B cell (primary cell): ENCODE data around the gene JARID2. TPM values are rescaled to one million over a fixed set of nuclear protein-coding genes. Genes with fewer than 3 reads are reported as not detected.

ENCODE experiments used
- ATAC-seq: fragments of 200-7000 bp; cut with Tn5 transposase; one replicate; pipeline ENCODE4 v1.10.0; 2021; ENCODE audit warnings: low read depth, mild to moderate bottlenecking, moderate number of reproducible peaks, moderate library complexity
- CTCF ChIA-PET: fragments of 350-600 bp; sonication (Branson Sonifier 250); formaldehyde crosslinking; loops from one replicate; lab custom pipeline; 2021; ENCODE audit warnings: antibody characterized with exemption, inconsistent platforms; lab: Charles Lee
- POLR2A ChIA-PET: fragments of 350-600 bp; sonication (Branson Sonifier 250); formaldehyde crosslinking; loops from one replicate; lab custom pipeline; 2021; ENCODE audit warnings: antibody characterized with exemption; lab: Charles Lee
- DNase-seq: peaks from one replicate; pipeline ENCODE4 v3.0.0; 2013
- H2AFZ ChIP-seq: 2 replicates; pipeline ENCODE4 v1.6.1; 2012; ENCODE audit warnings: mild to moderate bottlenecking, low read depth, low read length; ENCODE audit not compliant: insufficient read depth, poor library complexity, severe bottlenecking
- H3K27ac ChIP-seq, 2 donors: 1 replicate in 1 of 2; 2 replicates in 1 of 2; pipeline ENCODE4 v1.5.1; 2012 to 2013; ENCODE audit warnings: low read length in 2 of 2, mild to moderate bottlenecking in 2 of 2, moderate library complexity in 1 of 2
- H3K27me3 ChIP-seq, 4 experiments: fragments of 200-600 bp in 1 of 4; sonication (generic) in 1 of 4; replicated peaks in 1 of 4; 1 replicate in 2 of 4; 2 replicates in 2 of 4; pipeline versions ENCODE4 v1.6.1 to v1.7.0; 2013 to 2016; ENCODE audit warnings: low read length in 3 of 4, mild to moderate bottlenecking in 2 of 4, mixed read lengths in 1 of 4, moderate library complexity in 1 of 4; ENCODE audit not compliant: insufficient read depth in 4 of 4, control insufficient read depth in 3 of 4; ENCODE audit errors: control extremely low read depth in 1 of 4
- H3K36me3 ChIP-seq, 2 experiments: replicated peaks in 1 of 2; 1 replicate in 1 of 2; 2 replicates in 1 of 2; pipeline versions ENCODE4 v1.6.1 to v1.7.1; 2013; ENCODE audit warnings: low read length in 1 of 2; ENCODE audit not compliant: insufficient read depth in 2 of 2, control insufficient read depth in 1 of 2; ENCODE audit errors: control extremely low read depth in 1 of 2, extremely low read depth in 1 of 2
- H3K4me1 ChIP-seq, 2 donors: fragments of 200-600 bp in 1 of 2; sonication (generic) in 1 of 2; 1 replicate in 1 of 2; 2 replicates in 1 of 2; pipeline versions ENCODE4 v1.5.1 to v1.6.1; 2013 to 2017; ENCODE audit warnings: low read length in 2 of 2; ENCODE audit not compliant: control insufficient read depth in 2 of 2, insufficient read depth in 2 of 2
- H3K4me2 ChIP-seq: replicated peaks from 2 replicates; pipeline ENCODE3; 2012; ENCODE audit warnings: mild to moderate bottlenecking, low read depth, low read length; ENCODE audit not compliant: poor library complexity, severe bottlenecking
- H3K4me3 ChIP-seq, 5 experiments: fragments of 200-600 bp in 1 of 5; sonication (generic) in 1 of 5; 1 replicate in 3 of 5; 2 replicates in 2 of 5; pipeline versions ENCODE4 v1.5.1 to v1.7.0; 2011 to 2016; ENCODE audit warnings: low read length in 4 of 5, mild to moderate bottlenecking in 4 of 5, low read depth in 2 of 5, control low read depth in 1 of 5, moderate library complexity in 1 of 5; ENCODE audit not compliant: insufficient read depth in 1 of 5; ENCODE audit errors: control extremely low read depth in 1 of 5, extremely low read depth in 1 of 5
- H3K79me2 ChIP-seq: fragments of 200-600 bp; sonication (generic); one replicate; pipeline ENCODE4 v1.6.0; 2016; ENCODE audit warnings: low read length; ENCODE audit not compliant: control insufficient read depth, insufficient read depth
- H3K9ac ChIP-seq: fragments of 200-600 bp; sonication (generic); 2 replicates; pipeline ENCODE4 v1.6.1; 2017; ENCODE audit warnings: mild to moderate bottlenecking, low read length, moderate library complexity
- H3K9me3 ChIP-seq, 3 donors: one replicate each; pipeline versions ENCODE4 v1.6.1 to v1.7.1; 2013; ENCODE audit warnings: low read length in 2 of 3; ENCODE audit not compliant: control insufficient read depth in 2 of 3, insufficient read depth in 1 of 3; ENCODE audit errors: control extremely low read depth in 1 of 3
- H4K20me1 ChIP-seq: 2 replicates; pipeline ENCODE4 v1.6.0; 2012; ENCODE audit warnings: mild to moderate bottlenecking, low read length; ENCODE audit not compliant: insufficient read depth, control insufficient read depth, poor library complexity, severe bottlenecking
- H3K27ac Mint-ChIP-seq: one replicate; pipeline ENCODE4 v1.8.0; 2021; ENCODE audit warnings: mixed read lengths
- H3K27me3 Mint-ChIP-seq: one replicate; pipeline ENCODE4 v1.8.0; 2021; ENCODE audit warnings: mixed read lengths
- H3K4me1 Mint-ChIP-seq: one replicate; pipeline ENCODE4 v1.8.0; 2021; ENCODE audit warnings: mixed read lengths
- H3K4me3 Mint-ChIP-seq: one replicate; pipeline ENCODE4 v1.8.0; 2021; ENCODE audit warnings: mixed read lengths
- H3K9me3 Mint-ChIP-seq: one replicate; pipeline ENCODE4 v1.8.0; 2022; ENCODE audit warnings: mixed read lengths; ENCODE audit not compliant: insufficient read depth
- CTCF ChIP-seq: fragments of 200-600 bp; IDR thresholded peaks from one replicate; pipeline ENCODE4 v1.8.0; 2022; ENCODE audit warnings: antibody characterized with exemption, mild to moderate bottlenecking
- EZH2 ChIP-seq: IDR thresholded peaks from 2 replicates; pipeline ENCODE4 v1.6.1; 2012; ENCODE audit warnings: borderline replicate concordance, low read depth, mild to moderate bottlenecking, moderate library complexity, low read length; ENCODE audit not compliant: insufficient read depth, poor library complexity, severe bottlenecking
- WGBS: methylation state at CpG from one replicate; pipeline ENCODE4 v1.1.5; 2013; ENCODE audit warnings: missing lambda C conversion rate; ENCODE audit not compliant: insufficient coverage; 5-methylcytosine and 5-hydroxymethylcytosine counted together
- intact Hi-C: fragments of 100-400 bp; cut with micrococcal nuclease; formaldehyde crosslinking; loops from one replicate; pipeline ENCODE4 v1.10.0; 2022
- polyA plus RNA-seq: library from polyadenylated mRNA; depleted of rRNA; stranded (reverse); fragments of >200 nt; gene quantifications from 2 replicates; pipeline ENCODE4 v1.2.3, GENCODE V29; 2012
- total RNA-seq, 2 donors: library from RNA; stranded (reverse); fragments of 120-200 nt in 1 of 2; gene quantifications; 1 replicate in 1 of 2; 2 replicates in 1 of 2; pipeline versions ENCODE4 v1.2.3 to v1.2.4, GENCODE V29; 2013 to 2022

JARID2 gene
- total and polyA plus RNA-seq, 2 donors (not counting 1 experiment from before 2014, with no cell fraction given): 11.0 to 58.1 TPM

- H3K27me3 ChIP-seq: no peaks in the 10 kb centered on the region
- peak overlapping the region; percentile 83 to 86 for H3K27ac ChIP-seq
- peaks cover 38% of the 10 kb centered on the region for H3K79me2 ChIP-seq
- H3K4me1 ChIP-seq: peaks cover 13 to 21% of the 10 kb centered on the region in 2 donors
- intact Hi-C loops: loop anchor here (5.0 kb wide), 5 partner anchors 81 to 1629 kb away; partner anchors contain the start of genes CD83 and NOL7
- no peaks in the 10 kb centered on the region for H3K36me3 ChIP-seq
- peak overlapping the region; percentile 97 for H3K4me3 Mint-ChIP-seq
- H2AFZ ChIP-seq: peak overlapping the region; percentile 92
- peak overlapping the region; percentile 87 for H3K9ac ChIP-seq
- no peaks in the 10 kb centered on the region for H4K20me1 ChIP-seq
- CTCF ChIA-PET: interaction anchor here (0.8 kb wide), 1 partner anchor 520 kb away, joined by 3 read pairs; no protein-coding TSS in a partner anchor
- POLR2A ChIA-PET: interaction anchor here (0.5 kb wide), 1 partner anchor 100 kb away, joined by 4 read pairs; no protein-coding TSS in a partner anchor
- H3K4me2 ChIP-seq: peak overlapping the region; percentile 77
- H3K4me3 ChIP-seq: peak overlapping the region; percentile 76 to 100 (median 96)
- no peaks in the 10 kb centered on the region for H3K9me3 Mint-ChIP-seq
- peaks cover 32% of the 10 kb centered on the region for H3K4me1 Mint-ChIP-seq
- DNase-seq: no peak
- peak overlapping the region; percentile 96 for H3K27ac Mint-ChIP-seq
- TF ChIP-seq EZH2: no peak
- no peak for TF ChIP-seq CTCF
- 0% methylated on average over 2 of the region's 10 CpGs for WGBS
- H3K9me3 ChIP-seq: no peaks in the 10 kb centered on the region
- no peak for ATAC-seq
- no peaks in the 10 kb centered on the region for H3K27me3 Mint-ChIP-seq
Measured at GRCh38 chr6:15246217-15246665, 372 bp downstream of the JARID2 start.
